OCI-LY7 (cell line): Measurements from ENCODE around the gene LVRN. TPM values are rescaled to one million over a fixed set of nuclear protein-coding genes. Genes with fewer than 3 reads are reported as not detected.

Experiments used
- BruUV-seq: library from RNA; stranded (reverse); fragments of 400-500 nt; replicated peaks from 2 replicates; lab custom pipeline; 2021; lab: Mats Ljungman, UMichigan
- CTCF ChIA-PET: fragments of 300-600 bp; sonication (Branson Sonifier 250); formaldehyde crosslinking; loops from one replicate; lab custom pipeline; 2022; ENCODE audit warnings: antibody characterized with exemption; ENCODE audit not compliant: unreplicated experiment; lab: Charles Lee
- POLR2A ChIA-PET: fragments of 300-600 bp; sonication (Branson Sonifier 250); formaldehyde crosslinking; loops from one replicate; lab custom pipeline; 2022; ENCODE audit warnings: antibody characterized with exemption; lab: Charles Lee
- DNase-seq: peaks from one replicate; pipeline ENCODE4 v3.0.0-alpha.2; 2015; ENCODE audit warnings: low spot score
- H2AFZ ChIP-seq: fragments of 200-600 bp; sonication (generic), shearing (Covaris generic); 2 replicates; pipeline ENCODE4 v1.6.1; 2014; ENCODE audit warnings: mild to moderate bottlenecking, antibody characterized with exemption, low read length, moderate library complexity
- H3K27ac ChIP-seq: fragments of 200-600 bp; sonication (generic); 2 replicates; pipeline ENCODE4 v1.5.1; 2014; ENCODE audit warnings: mixed run types, low read depth, mild to moderate bottlenecking, moderate library complexity, low read length, inconsistent platforms; ENCODE audit not compliant: poor library complexity, severe bottlenecking
- H3K36me3 ChIP-seq: fragments of 200-600 bp; sonication (generic); 2 replicates; pipeline ENCODE4 v1.6.1; 2014; ENCODE audit warnings: mild to moderate bottlenecking, antibody characterized with exemption, low read length, moderate library complexity, mixed read lengths; ENCODE audit not compliant: insufficient read depth
- H3K4me1 ChIP-seq: fragments of 200-600 bp; sonication (generic); 2 replicates; pipeline ENCODE4 v1.5.1; 2014; ENCODE audit warnings: mild to moderate bottlenecking, low read length; ENCODE audit not compliant: insufficient read depth, poor library complexity, severe bottlenecking
- H3K4me2 ChIP-seq: fragments of 200-600 bp; sonication (generic); 2 replicates; pipeline ENCODE4 v1.6.1; 2014; ENCODE audit warnings: mild to moderate bottlenecking, low read length
- H3K4me3 ChIP-seq: fragments of 200-600 bp; sonication (generic); 2 replicates; pipeline ENCODE4 v1.5.1; 2014; ENCODE audit warnings: mild to moderate bottlenecking, low read depth, low read length; ENCODE audit not compliant: poor library complexity, severe bottlenecking
- H3K79me2 ChIP-seq: fragments of 200-600 bp; sonication (generic); 2 replicates; pipeline ENCODE4 v1.6.1; 2016; ENCODE audit warnings: low read depth, mild to moderate bottlenecking, low read length, moderate library complexity, mixed read lengths; ENCODE audit not compliant: insufficient read depth
- H3K9me2 ChIP-seq: fragments of 200-600 bp; sonication (generic); 2 replicates; pipeline ENCODE4 v1.6.1; 2016; ENCODE audit warnings: mild to moderate bottlenecking, low read length, mixed read lengths; ENCODE audit not compliant: insufficient read depth
- H3K9me3 ChIP-seq: fragments of 200-600 bp; sonication (generic); 2 replicates; pipeline ENCODE4 v1.6.1; 2014; ENCODE audit warnings: mild to moderate bottlenecking, mixed run types, low read length, mixed read lengths
- H4K20me1 ChIP-seq: fragments of 200-600 bp; sonication (generic); 2 replicates; pipeline ENCODE4 v1.6.1; 2014; ENCODE audit warnings: mild to moderate bottlenecking, antibody characterized with exemption, low read length, moderate library complexity, mixed read lengths; ENCODE audit not compliant: insufficient read depth
- EZH2phosphoT487 ChIP-seq: fragments of 200-600 bp; sonication (generic); IDR thresholded peaks from 2 replicates; pipeline ENCODE4 v1.6.1; 2018; ENCODE audit warnings: low read depth, borderline replicate concordance, mild to moderate bottlenecking, mixed run types, antibody characterized with exemption, low read length, moderate library complexity, mixed read lengths
- intact Hi-C: fragments of 100-400 bp; cut with micrococcal nuclease; formaldehyde crosslinking; loops from one replicate; pipeline ENCODE4 v1.10.0; 2022; ENCODE audit not compliant: unreplicated experiment
- total RNA-seq, 2 experiments: library from RNA; depleted of rRNA in 1 of 2; stranded (reverse); fragments of >200 nt in 1 of 2; shearing (Covaris generic) in 1 of 2; gene quantifications; 2 replicates each; pipeline ENCODE4 v1.2.3, GENCODE V29; 2014 to 2022
- TF ChIP-seq, protein P1 (sequence below): fragments of 200-600 bp; sonication (generic); conservative IDR thresholded peaks from 2 replicates; pipeline ENCODE4 v1.5.1; 2014; ENCODE audit warnings: mild to moderate bottlenecking, antibody characterized with exemption, low read length, moderate library complexity, mixed read lengths

Gene LVRN
- total RNA-seq, 2 experiments from 2014 or later: not detected

DNA sequence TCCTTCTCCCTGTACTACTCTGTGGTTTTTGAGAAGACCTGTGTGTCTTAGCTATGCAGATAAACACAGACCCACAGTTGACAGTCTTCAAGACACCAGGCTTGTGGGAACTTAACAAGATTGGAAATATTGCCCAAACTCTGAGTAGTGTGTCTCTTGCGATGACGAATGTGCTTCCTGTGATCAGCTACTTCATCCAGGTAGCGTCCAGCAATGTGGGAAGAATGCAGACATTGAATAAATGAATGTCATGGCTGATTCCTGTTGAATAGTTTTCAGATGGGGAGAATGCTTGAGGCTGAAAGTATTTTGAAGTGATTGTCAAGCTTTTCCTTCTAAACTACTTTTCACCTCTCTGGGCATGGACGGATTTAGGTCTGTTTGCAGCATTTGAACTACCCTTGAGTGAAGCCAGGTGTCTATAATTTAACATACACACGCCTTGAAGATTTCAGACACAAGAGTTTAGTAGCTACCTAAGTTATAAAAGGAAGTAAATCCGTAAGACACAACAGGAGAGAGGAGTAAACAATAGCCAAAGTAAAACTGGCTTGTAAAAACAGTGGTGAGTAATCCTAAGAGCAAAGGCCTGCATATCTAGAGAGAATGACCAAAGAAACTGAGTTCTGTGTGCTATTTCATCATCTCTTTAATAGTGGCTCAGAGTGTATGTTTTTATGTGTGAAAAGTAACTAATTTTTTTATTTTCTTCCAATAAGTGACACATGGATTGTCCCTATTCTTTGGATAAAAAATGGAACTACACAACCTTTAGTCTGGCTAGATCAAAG lies 40.0 kb downstream of the LVRN start:
- Histone ChIP-seq H3K36me3 (no peaks in the 10 kb centered on the region), H3K4me2 (no peak overlapping the region), H3K79me2 (no peaks in the 10 kb centered on the region), H3K9me3 (no peaks in the 10 kb centered on the region), H3K4me3 (no peak overlapping the region), H3K9me2 (no peaks in the 10 kb centered on the region), H3K27ac (no peak overlapping the region), H3K4me1 (no peaks in the 10 kb centered on the region), H4K20me1 (no peaks in the 10 kb centered on the region), H2AFZ (no peak overlapping the region)
- ChIA-PET POLR2A (interaction anchor here (0.6 to 1.4 kb wide), 4 partner anchors 14 to 113 kb away, joined by 3 to 4 read pairs (median 3); no protein-coding TSS in a partner anchor), CTCF (no interaction called here)
- intact Hi-C loops: no loop called here
- DNase-seq: no peak
- no TSS peak for BruUV-seq
- no peak for TF ChIP-seq EZH2phosphoT487
- TF ChIP-seq, protein P1, sequence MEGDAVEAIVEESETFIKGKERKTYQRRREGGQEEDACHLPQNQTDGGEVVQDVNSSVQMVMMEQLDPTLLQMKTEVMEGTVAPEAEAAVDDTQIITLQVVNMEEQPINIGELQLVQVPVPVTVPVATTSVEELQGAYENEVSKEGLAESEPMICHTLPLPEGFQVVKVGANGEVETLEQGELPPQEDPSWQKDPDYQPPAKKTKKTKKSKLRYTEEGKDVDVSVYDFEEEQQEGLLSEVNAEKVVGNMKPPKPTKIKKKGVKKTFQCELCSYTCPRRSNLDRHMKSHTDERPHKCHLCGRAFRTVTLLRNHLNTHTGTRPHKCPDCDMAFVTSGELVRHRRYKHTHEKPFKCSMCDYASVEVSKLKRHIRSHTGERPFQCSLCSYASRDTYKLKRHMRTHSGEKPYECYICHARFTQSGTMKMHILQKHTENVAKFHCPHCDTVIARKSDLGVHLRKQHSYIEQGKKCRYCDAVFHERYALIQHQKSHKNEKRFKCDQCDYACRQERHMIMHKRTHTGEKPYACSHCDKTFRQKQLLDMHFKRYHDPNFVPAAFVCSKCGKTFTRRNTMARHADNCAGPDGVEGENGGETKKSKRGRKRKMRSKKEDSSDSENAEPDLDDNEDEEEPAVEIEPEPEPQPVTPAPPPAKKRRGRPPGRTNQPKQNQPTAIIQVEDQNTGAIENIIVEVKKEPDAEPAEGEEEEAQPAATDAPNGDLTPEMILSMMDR: no peak

DNA sequence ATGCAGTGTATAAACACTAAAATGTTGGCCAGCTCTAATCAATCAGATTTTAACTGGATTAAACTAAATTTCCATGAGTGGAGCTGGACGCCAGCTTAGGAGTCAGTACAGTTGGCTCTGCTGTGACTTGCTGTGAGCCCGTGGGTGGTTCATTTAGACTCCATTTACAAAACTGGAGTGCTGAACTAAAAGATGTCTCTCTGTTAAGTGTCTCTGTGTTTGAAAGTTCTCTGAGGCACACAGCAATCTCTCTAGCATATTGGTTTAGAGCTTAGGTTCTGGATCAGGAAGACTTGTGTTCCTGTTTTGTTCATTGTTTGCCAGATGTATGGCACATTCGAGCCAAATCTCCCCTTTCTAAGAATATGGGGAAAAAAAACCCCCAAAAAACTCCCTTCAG lies 42.0 kb downstream of the LVRN start:
- Histone ChIP-seq H4K20me1 (no peaks in the 10 kb centered on the region), H3K27ac (no peak overlapping the region), H2AFZ (no peak overlapping the region), H3K9me3 (no peaks in the 10 kb centered on the region), H3K4me3 (no peak overlapping the region), H3K79me2 (no peaks in the 10 kb centered on the region), H3K4me2 (no peak overlapping the region), H3K36me3 (no peaks in the 10 kb centered on the region), H3K9me2 (no peaks in the 10 kb centered on the region), H3K4me1 (no peaks in the 10 kb centered on the region)
- TF ChIP-seq EZH2phosphoT487: no peak
- TF ChIP-seq, protein P1: no peak
- ChIA-PET CTCF (no interaction called here), POLR2A (no interaction called here)
- DNase-seq: no peak
- no TSS peak for BruUV-seq
- intact Hi-C loops: no loop called here

DNA sequence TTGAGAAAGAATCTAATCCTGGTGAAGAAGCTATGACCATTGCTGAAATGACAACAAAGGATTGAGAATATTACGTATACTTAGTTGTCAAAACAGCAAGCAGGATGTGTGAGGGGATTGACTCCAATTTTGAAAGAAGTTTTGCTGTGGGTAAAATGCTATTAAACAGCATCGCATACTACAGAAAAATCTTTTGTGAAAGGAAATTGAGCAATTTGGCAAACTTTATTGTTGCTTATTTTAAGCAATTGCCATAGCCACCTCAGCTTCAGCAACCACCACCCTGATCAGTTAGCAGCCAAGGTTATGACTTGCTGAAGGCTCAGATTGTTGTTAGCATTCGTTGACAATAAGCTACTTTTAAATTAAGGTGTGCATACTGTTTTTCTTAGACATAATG lies 47.5 kb downstream of the LVRN start:
- Histone ChIP-seq H4K20me1 (no peaks in the 10 kb centered on the region), H3K36me3 (no peaks in the 10 kb centered on the region), H3K9me2 (no peaks in the 10 kb centered on the region), H3K79me2 (no peaks in the 10 kb centered on the region), H2AFZ (no peak overlapping the region), H3K9me3 (no peaks in the 10 kb centered on the region), H3K27ac (no peak overlapping the region), H3K4me2 (no peak overlapping the region), H3K4me1 (no peaks in the 10 kb centered on the region), H3K4me3 (no peak overlapping the region)
- ChIA-PET POLR2A (interaction anchor here (1.0 kb wide), 1 partner anchor 37 kb away, joined by 3 read pairs; no protein-coding TSS in a partner anchor), CTCF (no interaction called here)
- no peak for TF ChIP-seq EZH2phosphoT487
- TF ChIP-seq, protein P1: no peak
- intact Hi-C loops: no loop called here
- DNase-seq: no peak
- BruUV-seq: no TSS peak
